IPS-18a (cell line): ENCODE measurements around the gene TEX22.

ENCODE experiments used
- H3K27ac ChIP-seq: one replicate; pipeline ENCODE4 v1.5.1; 2013; ENCODE audit warnings: low read length
- H3K27me3 ChIP-seq: one replicate; pipeline ENCODE4 v1.6.1; 2013; ENCODE audit warnings: mild to moderate bottlenecking, low read length; ENCODE audit not compliant: control insufficient read depth, insufficient read depth
- H3K36me3 ChIP-seq: one replicate; pipeline ENCODE4 v1.6.1; 2013; ENCODE audit warnings: low read depth, low read length; ENCODE audit not compliant: control insufficient read depth
- H3K4me1 ChIP-seq: one replicate; pipeline ENCODE4 v1.6.1; 2013; ENCODE audit warnings: low read depth, low read length; ENCODE audit not compliant: control insufficient read depth
- H3K4me3 ChIP-seq: one replicate; pipeline ENCODE4 v1.5.1; 2013; ENCODE audit warnings: low read length
- H3K9ac ChIP-seq: one replicate; pipeline ENCODE4 v1.6.1; 2013; ENCODE audit warnings: mild to moderate bottlenecking, low read length, moderate library complexity
- H3K9me3 ChIP-seq: one replicate; pipeline ENCODE4 v1.6.1; 2013; ENCODE audit warnings: low read depth, low read length; ENCODE audit not compliant: control insufficient read depth

Gene TEX22

DNA sequence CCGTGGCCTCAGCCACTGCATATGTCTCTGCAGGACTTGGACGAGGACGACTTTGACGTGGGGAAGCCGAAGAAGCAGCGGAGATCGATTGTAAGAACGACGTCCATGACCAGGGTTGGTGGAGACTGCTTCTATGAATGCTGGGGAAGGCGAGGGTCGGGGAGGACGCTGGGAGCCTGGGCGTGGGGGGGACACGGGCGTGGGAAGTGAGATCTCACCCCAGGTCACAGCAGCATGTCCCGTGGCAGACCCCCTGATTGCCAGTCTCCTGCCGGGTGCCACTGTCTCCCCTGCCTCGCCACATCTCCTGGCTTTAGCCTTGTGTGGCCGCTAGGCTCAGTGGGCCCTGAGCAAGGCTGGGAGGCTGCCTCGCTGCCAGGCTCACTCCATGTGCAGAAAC is 29.9 kb upstream of the TEX22 start:
- H3K4me3 ChIP-seq = no peak overlapping the region
- no peak overlapping the region for H3K27ac ChIP-seq
- no peaks in the 10 kb centered on the region for H3K27me3 ChIP-seq
- no peaks in the 10 kb centered on the region for H3K36me3 ChIP-seq
- H3K4me1 ChIP-seq = no peaks in the 10 kb centered on the region
- no peak overlapping the region for H3K9ac ChIP-seq
- no peaks in the 10 kb centered on the region for H3K9me3 ChIP-seq

DNA sequence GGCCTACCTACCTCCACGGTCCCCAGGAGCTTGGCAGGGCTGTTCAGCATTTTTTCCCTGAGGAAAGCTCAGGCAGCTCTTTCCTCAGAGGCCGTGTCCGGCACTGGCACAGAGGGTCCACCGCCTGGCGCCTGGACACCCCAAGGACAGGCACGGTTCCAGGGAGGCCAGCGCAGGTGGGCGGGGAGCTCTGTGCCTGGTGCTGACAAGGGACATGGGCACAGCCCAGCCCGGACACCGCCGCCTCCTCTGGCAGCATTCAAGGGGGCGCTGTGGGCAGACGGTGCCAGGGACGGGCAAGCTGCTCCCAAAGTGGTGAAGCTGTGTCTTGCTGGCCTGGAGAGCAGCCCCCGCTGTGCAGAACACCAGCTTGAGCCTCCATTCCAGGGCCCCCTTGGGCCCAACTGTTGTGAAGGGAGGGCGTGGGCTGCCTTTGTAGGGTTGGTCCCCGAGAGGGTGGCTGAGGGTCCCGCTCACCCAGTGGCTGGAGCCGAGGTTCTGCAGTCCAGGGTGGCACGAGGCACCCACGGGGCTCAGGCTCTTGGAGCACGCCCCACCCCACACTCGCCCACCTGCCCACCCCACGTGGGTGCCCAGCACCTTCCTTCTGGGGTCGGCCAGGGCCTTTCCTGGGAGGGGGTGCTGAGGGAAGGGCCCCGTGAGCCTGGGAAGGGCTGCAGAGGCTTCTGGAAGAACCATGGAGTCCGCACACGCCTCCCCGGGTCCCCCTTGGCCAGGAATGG is 29.3 kb upstream of the TEX22 start:
- no peak overlapping the region for H3K27ac ChIP-seq
- no peaks in the 10 kb centered on the region for H3K4me1 ChIP-seq
- H3K4me3 ChIP-seq = no peak overlapping the region
- no peaks in the 10 kb centered on the region for H3K36me3 ChIP-seq
- no peaks in the 10 kb centered on the region for H3K27me3 ChIP-seq
- no peak overlapping the region for H3K9ac ChIP-seq
- H3K9me3 ChIP-seq = no peaks in the 10 kb centered on the region

DNA sequence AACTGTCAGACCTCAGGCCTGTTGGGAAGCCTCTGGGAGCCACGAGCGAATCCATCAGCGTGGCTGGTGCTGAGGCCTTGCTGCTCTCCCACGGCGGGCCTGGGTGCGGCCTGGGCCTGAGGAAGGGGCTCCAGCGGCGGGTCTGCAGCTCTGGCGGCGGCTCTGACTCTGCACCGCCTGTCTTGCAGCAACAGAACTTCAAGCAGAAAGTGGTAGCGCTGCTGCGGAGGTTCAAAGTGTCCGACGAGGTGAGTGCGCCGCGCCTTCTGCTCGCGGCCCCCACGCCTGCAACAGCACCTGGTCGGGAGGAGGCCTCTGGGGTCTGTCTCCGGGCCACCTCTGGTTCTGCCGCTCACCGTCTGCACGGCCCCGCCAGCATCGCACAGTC is 28.7 kb upstream of the TEX22 start:
- H3K9ac ChIP-seq = no peak overlapping the region
- H3K36me3 ChIP-seq = no peaks in the 10 kb centered on the region
- H3K27me3 ChIP-seq = no peaks in the 10 kb centered on the region
- no peak overlapping the region for H3K27ac ChIP-seq
- H3K4me3 ChIP-seq = no peak overlapping the region
- no peaks in the 10 kb centered on the region for H3K4me1 ChIP-seq
- no peaks in the 10 kb centered on the region for H3K9me3 ChIP-seq

DNA sequence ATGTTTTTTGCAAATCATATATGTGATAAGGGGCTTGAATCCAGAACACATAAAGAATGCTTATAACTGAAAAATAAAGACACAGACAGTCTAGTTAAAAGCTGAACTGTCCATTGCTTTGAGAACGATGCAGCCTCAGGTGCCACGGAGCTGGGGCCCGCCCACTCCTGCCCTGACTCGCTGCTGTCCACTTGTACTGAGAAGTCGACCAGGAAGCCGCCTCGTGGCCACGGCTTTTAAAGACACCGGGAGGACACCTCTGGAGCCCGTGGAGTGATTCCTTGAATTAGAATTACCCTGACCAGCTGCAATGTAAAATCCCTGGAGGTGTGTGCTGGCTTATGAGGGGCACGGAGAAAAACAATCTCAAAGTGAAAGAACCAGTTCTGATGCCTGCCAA is 23.9 kb upstream of the TEX22 start:
- no peak overlapping the region for H3K4me3 ChIP-seq

DNA sequence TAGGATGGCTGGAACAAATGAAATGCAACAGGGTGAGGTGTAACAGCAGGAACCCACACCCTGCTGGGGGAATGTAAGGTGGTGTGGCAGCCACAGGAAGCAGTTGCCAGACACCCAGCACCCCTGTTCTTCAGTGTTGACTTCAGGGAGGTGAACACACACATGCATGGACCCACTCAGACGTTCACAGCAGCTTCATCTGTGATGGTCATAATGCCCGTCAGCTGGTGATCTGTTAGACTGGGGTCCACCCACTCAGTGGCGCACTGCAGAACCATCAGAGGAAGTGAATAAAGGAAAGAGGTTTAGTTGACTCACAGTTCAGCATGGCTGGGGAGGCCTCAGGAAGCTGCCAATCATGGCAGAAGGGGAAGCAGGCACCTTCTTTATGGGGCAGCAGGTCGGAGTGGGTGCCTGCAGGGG is 22.7 kb upstream of the TEX22 start:
- no peaks in the 10 kb centered on the region for H3K36me3 ChIP-seq
- no peak overlapping the region for H3K9ac ChIP-seq
- no peaks in the 10 kb centered on the region for H3K4me1 ChIP-seq
- H3K9me3 ChIP-seq = no peaks in the 10 kb centered on the region
- no peaks in the 10 kb centered on the region for H3K27me3 ChIP-seq
- H3K4me3 ChIP-seq = no peak overlapping the region
- H3K27ac ChIP-seq = no peak overlapping the region

More for the DNA sequence above, 23.9 kb upstream of the TEX22 start:
- Histone ChIP-seq H3K9me3 (no peaks in the 10 kb centered on the region), H3K36me3 (no peaks in the 10 kb centered on the region), H3K4me1 (no peaks in the 10 kb centered on the region), H3K27ac (no peak overlapping the region), H3K27me3 (no peaks in the 10 kb centered on the region), H3K9ac (no peak overlapping the region)

DNA sequence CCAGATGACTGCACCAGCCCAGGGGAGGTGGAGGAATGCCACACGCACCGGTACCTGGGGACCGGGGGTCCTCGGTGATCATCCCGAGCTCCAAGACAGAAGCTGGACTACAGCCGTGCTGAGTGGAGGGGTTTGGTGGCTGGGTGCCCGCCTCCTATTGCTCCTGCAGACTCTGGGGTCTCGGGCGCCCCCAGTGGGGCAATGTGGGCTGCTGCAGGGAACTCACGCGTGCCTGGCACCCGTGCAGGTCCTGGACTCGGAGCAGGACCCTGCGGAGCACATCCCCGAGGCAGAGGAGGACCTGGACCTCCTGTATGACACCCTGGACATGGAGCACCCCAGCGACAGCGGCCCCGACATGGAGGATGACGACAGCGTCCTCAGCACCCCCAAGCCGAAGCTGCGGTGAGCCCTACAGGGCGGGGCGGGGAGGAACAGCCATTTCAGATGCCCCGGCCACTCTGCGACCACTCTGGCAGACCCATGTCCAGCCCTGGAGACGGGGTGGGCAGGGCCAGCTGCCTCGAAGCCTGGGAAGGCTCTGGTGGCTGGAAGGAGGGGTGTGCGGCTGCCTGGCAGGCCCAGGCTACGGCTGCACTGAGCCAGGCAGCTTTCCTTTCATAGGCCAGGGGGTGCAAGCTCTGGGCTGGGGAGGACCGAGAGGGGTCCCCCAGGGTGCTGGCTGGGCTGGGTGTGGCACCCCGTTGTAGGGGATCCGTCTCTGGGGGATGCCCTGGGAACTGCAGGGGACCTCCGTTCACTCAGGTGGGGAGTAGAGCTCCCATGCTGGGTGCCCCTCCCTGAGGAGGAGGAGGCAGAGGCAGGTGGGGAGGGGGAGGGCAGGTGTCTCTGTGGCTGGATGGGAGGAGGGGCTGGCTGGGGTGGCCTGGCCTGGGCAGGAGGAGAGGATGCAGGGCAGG is 21.6 kb upstream of the TEX22 start:
- Histone ChIP-seq H3K4me3 (no peak overlapping the region), H3K4me1 (no peaks in the 10 kb centered on the region), H3K27ac (no peak overlapping the region)

DNA sequence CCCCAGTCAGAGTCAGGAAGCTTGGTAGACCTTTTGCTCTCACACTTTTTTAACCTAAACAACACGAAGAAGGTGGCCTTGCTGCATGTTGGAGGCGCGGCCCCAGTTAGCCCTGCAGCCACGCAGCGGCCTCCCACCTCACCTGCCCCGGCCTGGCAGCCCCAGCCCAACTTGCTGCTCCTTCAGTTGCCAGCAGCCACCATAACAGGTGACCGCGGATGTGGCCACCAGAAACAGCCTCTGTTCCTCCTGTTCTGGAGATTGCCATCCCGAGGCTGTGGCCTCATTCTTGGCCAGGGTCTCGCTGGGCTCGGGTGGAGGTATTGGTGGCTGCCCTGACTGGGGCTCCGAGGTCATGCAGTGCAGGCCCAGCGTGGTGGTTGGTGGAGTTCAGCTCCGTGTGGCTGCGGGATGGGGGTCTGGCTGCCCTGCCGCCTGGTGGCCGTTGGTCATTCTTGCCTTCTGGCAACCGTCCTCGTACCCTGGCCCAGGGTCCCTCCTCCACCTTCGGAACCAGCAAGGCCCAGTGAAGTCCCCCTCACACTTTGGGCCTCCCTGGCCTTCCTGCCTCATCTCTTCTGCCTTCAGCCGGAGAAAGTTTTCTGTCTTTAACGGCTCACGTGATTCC is 20.7 kb upstream of the TEX22 start:
- H3K27me3 ChIP-seq = no peaks in the 10 kb centered on the region
- H3K36me3 ChIP-seq = no peaks in the 10 kb centered on the region
- no peaks in the 10 kb centered on the region for H3K9me3 ChIP-seq
- H3K4me1 ChIP-seq = no peaks in the 10 kb centered on the region
- no peak overlapping the region for H3K27ac ChIP-seq
- no peak overlapping the region for H3K4me3 ChIP-seq
- H3K9ac ChIP-seq = no peak overlapping the region

More for the DNA sequence above, 21.6 kb upstream of the TEX22 start:
- H3K9me3 ChIP-seq = no peaks in the 10 kb centered on the region
- H3K27me3 ChIP-seq = no peaks in the 10 kb centered on the region
- H3K36me3 ChIP-seq = no peaks in the 10 kb centered on the region
- no peak overlapping the region for H3K9ac ChIP-seq

DNA sequence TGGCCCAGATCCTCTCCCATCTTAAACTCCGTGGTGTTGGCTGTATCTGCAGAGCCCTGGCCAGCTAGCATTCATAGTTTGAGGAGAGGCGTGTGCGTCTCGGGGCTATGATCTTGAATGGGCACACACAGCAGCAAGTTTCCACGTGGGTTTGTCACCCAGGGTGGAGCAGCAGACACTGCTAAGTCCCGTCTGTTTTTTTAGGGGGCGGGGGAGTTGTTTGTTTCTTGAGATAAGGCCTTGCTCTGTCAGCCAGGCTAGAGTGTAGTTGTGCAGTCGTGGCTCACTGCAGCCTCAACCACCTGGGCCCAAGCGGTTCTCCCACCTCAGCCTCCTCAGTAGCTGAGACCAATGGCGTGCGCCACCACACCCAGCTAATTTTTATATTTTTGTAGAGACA is 20.1 kb upstream of the TEX22 start:
- Histone ChIP-seq H3K4me1 (no peaks in the 10 kb centered on the region), H3K4me3 (no peak overlapping the region), H3K27ac (no peak overlapping the region), H3K9me3 (no peaks in the 10 kb centered on the region), H3K27me3 (no peaks in the 10 kb centered on the region), H3K36me3 (no peaks in the 10 kb centered on the region), H3K9ac (no peak overlapping the region)

DNA sequence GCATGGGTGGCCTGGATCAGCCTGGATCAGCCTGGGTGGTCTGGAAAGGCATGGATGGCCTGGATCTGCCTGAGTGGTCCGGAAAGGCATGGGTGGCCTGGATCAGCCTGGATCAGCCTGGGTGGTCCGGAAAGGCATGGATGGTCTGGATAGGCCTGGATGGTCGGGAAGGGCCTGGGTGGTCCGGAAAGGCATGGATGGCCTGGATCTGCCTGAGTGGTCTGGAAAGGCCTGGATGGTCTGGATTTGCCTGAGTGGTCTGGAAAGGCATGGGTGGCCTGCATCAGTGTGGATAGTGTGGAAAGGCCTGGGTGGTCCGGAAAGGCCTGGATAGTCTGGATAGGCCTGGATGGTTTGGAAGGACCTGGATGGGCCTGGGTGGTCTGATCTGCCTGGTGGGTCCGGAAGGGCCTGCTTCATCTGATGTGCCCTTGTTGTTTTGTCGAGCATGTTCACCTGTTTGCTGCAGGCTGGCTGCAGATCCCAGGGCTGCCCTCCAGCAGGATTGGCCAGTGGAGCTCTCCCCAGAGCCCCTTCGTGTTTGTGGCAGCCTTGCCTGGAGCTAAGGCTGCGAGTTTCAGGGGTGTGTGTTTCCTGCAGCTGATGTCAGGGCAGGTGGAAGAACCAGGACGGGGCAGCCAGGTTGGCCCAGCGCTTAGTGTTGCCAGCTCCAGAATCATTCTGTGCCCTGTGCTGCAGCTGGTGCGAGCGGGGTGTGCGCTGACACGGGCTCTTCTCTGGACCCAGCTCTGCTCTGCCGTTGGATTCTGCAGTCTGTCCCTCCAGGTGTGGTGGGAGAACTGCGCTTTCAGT is 19.3 kb upstream of the TEX22 start:
- no peaks in the 10 kb centered on the region for H3K9me3 ChIP-seq
- H3K4me1 ChIP-seq = no peaks in the 10 kb centered on the region
- H3K27me3 ChIP-seq = no peaks in the 10 kb centered on the region
- no peak overlapping the region for H3K4me3 ChIP-seq
- H3K9ac ChIP-seq = no peak overlapping the region
- H3K27ac ChIP-seq = no peak overlapping the region
- no peaks in the 10 kb centered on the region for H3K36me3 ChIP-seq

DNA sequence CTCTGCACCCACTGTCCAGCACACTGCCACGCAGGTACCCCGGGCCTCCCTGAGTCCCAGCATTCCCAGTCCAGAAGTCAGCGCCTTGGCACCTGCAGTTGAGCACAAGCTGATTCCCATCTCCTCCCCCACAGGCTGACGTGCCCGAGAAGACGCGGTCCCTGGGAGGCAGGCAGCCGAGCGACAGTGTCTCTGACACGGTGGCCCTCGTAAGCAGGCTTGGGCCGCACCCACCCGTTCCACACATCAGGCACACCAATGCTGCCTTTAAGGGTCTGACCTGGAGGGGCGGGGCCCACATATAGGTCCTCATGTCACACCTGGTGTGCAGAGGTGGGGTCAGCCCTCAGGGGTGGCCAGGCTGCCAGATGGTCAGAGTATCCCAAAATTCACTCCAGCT is 18.4 kb upstream of the TEX22 start:
- H3K27ac ChIP-seq = no peak overlapping the region
- H3K27me3 ChIP-seq = no peaks in the 10 kb centered on the region
- no peaks in the 10 kb centered on the region for H3K4me1 ChIP-seq
- H3K4me3 ChIP-seq = no peak overlapping the region
- H3K9me3 ChIP-seq = no peaks in the 10 kb centered on the region
- peaks cover 2% of the 10 kb centered on the region for H3K36me3 ChIP-seq
- H3K9ac ChIP-seq = no peak overlapping the region

DNA sequence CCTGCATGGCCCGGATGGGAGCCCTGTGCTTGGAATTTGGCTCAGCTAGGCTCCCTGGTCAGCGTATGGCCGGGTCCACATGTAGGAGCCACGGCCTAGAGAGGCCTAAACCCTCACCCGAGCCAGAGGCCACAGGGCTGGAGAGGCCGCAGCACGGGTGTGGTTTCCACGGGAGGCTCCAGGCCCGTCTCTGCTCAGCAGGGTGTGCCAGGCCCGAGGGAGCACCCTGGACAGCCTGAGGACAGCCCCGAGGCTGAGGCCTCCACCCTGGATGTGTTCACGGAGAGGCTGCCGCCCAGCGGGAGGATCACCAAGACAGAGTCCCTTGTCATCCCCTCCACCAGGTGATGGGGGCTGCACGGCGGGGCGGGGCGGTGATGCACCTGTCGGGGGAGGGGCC is 17.6 kb upstream of the TEX22 start:
- H3K36me3 ChIP-seq = peaks cover 4% of the 10 kb centered on the region
- no peak overlapping the region for H3K9ac ChIP-seq
- H3K27me3 ChIP-seq = no peaks in the 10 kb centered on the region
- no peaks in the 10 kb centered on the region for H3K9me3 ChIP-seq
- H3K4me1 ChIP-seq = no peaks in the 10 kb centered on the region
- no peak overlapping the region for H3K4me3 ChIP-seq
- H3K27ac ChIP-seq = no peak overlapping the region
